HG03108 (cell line): Measurements from ENCODE around the gene GALNT1.

Source experiments
- ATAC-seq: cut with Tn5 transposase; IDR thresholded peaks from one replicate; pipeline ENCODE4 v1.9.1; 2021; ENCODE audit warnings: moderate library complexity; ENCODE audit not compliant: unreplicated experiment

Gene GALNT1

DNA sequence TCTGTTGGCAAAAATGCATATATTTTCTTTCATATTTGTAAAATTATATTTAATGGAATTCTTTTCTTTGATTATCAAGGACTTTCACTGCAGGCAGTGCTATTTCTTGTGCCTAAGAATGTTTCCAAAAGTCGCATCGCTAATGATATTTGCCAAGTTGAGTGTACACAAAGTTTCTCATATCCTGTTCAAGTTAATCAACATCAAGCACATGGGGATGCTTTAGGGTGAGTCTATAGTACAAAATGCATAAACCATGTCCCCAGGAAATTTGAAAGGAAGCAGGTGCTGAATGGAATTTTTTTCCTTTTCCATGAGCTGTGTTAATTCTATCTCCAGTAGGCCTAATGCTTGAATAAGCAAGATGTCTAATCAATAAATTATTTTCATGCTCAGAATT, 129.7 kb downstream of the GALNT1 start:
- ATAC-seq = no peak

DNA sequence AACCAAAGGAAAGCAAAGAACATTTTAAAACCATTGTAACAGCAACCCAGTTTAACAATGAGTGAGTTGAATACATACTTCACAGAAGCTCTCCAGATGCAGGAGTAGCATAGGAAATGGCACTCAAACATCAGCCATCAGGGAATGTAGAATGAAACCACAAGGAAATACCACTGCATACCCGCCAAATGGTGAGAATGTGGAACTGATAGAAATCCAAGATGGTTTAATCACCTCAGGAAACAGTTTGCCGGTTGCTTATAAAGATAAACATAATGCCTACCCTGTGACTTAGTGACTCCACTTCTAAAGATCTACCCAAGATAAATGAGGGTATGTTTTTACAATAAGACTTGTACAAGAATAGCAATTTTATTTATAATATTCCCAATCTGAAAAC, 132.0 kb downstream of the GALNT1 start:
- ATAC-seq = no peak

DNA sequence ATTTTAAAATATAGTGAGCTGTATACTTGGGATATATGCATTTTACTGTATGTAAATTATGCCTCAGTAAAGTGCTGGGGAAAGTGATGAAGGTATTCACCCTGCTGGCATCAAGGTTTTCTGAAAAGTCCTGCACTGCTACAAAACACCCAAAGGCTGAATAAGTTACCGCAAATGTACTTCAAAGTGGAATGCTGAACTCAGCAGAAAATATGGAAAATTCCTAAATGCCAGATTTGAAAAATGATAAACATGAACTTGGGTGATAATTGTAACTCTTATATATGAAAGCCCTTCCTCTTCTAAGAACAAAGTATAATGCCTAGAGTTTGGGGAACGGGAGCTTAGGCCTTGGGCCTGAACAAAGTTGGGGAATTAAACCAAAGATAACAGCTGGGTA, 133.0 kb downstream of the GALNT1 start:
- no peak for ATAC-seq

DNA sequence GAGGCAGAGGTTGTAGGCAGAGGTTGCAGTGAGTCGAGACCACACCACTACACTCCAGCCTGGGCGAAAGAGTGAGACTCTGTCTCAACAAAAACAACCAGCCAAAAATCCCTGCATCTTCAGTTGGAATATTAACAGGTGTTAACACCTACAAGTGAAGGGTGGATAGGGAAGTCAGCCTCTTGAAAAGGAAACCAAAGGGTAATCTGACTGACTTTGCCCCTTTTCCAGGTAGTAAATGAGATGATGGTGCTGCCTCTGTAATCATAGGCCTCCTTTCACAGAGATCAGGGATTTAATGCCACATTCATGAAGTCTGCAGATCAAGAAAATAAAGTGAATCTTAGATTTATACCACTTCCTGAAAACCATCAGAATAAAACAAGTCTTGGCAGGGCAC, 133.6 kb downstream of the GALNT1 start:
- ATAC-seq = no peak

DNA sequence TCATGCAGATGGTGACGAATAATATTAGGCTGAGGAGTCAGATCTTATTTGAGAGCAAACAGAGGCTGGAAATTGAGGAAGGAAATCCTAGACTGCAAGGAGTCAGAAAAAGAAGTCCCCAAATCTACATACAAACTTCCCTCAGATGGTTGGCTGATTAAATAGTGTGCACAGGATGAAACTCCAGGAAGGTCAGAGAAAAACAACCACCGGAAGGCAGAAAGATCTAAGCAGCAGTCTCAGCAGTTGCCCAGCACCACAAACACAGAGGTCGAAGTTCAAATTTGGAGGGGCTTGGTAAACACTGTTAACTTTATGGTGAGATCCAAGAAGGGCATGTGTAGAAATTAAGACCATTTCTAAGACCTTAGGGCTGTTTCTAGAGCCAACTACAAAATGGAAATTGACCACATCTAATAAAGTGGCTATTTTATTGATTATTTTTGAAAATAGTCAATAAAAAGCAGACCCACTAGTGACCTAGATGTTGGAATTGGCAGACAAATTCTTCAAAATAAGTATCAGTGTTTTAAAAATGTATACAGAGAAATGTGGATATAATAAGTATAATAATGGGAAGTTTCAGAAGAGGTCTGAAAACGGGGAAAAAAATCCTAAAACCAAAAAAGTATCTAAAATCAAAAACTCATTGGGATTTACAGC, 134.8 kb downstream of the GALNT1 start:
- ATAC-seq = no peak

DNA sequence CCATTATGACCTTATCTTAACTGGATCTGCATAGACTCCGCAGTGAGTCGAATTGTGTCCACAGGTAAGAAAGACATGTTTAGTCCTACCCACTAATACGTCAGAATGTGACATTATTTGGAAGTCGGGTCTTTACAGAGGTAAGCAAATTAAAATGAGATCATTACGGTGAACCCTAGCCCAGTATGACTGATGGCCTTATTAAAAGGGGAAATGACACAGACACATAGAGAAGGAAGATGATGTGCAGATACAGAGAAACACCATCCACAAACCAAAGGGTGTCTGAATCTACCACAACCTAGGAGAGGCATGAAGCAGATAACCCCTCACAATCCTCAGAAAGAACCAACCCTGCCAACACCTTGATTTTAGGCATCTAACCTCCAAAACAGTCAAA, 135.6 kb downstream of the GALNT1 start:
- ATAC-seq = no peak

DNA sequence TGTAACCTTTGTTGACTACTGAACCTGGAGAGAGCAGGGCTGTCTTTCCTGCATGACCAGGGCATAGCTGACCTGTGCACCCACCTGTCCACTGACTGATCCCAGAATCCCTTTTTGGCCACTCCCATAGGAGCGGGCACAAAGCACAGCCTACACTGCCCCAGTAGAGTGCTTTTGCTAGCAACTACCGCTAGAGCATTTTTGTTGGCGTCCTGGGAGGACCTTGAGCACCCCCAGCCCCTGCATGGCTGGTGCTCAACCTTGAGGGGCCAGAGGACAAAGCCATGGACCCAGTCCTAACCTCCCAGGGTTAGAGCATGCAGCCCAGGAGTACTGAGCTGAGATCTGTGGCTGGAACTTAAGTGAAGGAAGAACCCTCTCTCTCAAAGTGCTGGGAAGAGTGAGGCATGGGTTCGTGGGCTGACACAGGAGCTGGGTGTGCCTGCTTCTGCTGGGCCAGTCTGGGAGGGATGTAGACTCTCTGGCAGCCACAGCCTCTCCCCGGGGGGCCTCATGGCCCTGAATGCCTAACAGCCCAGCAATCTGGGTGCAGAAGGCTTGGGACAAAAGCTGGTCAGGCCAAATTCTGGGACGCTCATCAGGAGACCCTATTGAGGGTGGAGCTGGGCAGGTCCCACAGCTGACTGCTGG, 140.0 kb downstream of the GALNT1 start:
- no peak for ATAC-seq

DNA sequence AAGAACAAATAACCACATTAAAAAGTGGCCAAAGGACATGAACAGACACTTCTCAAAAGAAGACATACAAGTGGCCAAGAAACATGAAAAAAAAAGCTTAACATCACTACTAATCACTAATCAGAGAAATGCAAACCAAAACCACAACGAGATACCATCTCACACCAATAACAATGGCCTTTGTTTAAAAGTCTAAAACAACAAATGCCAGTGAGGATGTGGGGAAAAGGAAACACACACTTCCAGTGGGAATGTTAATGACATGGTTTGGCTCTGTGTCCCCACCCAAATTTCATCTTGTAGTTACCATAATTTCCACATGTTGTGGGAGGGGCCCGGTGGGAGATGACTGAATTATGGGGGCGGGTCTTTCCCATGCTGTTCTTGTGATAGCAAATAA, 147.1 kb downstream of the GALNT1 start:
- ATAC-seq = no peak

DNA sequence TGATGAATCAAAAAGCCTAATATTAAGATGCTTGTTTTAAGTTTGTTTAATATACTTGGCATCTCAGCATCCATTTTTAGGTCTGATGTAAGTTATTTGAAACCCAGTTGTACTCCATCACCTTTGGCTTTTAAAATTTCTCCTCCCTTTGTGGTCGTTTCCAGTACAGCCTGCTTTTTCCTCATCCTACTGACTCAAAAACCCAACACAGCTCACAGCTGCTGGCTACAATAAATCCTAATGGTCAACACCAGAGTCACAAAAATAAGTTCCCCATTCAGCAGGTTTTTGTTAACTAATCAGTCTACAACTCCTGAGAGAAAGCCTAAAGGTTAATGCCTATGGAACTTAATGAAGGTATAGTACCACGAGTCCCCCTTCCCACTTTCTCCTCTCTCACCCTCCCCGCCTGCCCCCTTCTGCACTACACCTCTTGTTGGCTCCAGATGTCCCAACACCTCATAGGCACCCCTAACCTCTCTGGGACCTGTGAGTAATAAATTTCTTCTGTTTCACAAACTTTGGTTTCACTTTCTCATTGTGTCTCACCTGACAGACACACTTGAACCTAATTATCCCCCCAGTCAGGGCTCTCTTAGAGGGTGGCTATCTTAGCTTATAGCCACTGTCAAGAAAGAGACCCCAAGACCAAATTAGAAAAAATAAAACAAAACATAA, 148.6 kb downstream of the GALNT1 start:
- no peak for ATAC-seq

DNA sequence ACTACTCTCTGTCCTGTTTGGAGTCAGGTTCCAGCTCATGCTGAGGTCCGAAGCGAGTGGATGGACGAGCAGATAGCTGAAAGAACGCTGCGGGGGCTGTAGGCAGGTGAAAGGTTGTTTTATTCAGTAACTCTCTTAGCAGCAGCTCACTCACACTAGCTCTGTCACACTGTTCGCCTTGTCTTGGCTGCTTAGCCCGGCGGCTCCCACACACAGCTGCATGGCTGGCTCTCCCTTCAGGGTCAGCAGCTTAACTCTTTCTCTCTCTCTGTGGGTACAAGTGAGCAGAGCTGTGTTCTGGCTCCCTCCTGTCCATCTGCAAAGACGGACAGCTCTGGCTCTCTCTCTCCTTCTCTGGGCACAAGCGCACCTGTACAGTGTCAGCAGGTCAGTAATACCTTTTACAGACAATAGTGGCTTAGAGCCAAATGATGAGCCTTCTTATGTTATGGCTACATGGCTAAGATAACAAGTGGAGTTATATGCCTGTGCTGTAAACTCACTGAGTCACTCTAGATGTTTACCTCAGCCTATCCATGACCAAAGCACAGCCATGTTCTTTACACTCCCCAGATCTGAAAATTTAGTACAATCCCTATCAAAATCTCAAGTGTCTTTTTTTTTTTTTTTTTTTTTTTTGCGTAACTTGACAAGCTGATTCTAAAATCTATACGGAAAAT, 149.3 kb downstream of the GALNT1 start:
- ATAC-seq = no peak

DNA sequence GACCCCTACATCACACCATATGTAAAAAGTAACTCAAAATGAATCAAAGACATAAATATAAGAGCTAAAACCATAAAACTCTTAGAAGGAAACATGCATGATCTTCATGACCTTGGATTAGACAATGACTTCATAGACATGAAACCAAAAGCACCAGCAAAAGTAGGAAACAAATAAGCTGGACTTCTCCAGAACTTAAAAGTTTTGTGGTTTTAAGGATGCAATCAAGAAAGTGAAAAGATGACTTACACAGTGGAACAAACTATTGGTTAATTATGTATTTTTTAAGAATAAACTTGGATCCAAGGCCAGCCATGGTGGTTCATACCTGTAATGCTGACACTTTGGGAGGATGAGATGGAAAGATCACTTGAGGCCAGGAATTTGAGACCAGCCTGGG, 150.2 kb downstream of the GALNT1 start:
- no peak for ATAC-seq

DNA sequence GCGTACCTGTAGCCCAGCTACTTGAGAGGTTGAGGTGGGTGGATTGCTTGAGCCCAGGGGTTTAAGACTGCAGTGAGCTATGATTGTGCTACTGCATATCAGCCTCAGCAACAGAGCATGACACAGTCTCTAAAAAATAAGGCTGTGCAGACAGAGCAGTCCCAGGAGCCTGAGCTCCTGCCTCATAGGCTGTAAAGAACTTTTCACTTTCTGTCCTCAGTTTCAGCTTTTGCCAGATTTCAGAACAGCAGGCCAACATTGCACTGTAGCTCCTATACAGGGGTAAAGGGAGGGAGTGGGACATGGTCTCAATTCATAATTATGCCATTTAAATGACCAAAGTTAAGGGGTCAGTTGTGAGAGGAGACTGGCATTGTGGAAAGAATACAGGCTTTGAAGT, 150.6 kb downstream of the GALNT1 start:
- ATAC-seq = no peak

DNA sequence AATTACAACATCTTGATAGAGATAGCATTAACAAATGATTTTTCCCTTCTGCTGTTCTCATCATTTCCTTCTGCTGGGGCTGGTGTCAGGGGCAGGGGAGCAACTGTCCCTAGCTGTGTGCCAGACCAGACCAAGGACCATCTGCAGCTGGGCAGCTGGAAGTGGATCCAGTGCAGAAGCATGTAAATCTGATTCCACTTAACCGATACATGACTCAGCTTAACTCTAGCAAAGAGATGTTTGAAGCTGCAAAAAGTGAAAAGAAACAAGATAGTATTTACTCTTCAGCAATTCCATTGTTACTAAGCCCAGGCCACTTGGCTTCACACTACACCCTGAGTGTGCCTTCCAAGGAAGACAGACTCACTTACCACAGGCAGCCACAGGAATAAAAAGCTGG, 151.1 kb downstream of the GALNT1 start:
- no peak for ATAC-seq

DNA sequence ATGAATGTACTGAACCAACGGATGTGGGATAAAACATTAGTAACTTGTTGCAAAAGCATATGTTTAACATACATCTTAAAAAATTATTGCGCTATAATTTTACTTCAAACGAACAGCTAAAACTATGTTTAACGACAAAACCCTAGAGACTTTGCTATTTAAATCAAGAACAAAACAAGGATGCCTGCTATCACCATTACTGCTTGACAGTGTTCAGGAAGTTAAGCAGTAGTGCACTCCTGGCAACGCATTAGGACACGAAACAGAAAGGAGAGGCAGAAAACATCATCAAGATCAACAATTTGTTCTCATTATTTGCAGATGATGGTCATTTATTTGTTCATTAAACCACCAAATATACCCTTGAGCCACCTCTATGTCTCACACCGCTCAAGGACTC, 151.9 kb downstream of the GALNT1 start:
- no peak for ATAC-seq

DNA sequence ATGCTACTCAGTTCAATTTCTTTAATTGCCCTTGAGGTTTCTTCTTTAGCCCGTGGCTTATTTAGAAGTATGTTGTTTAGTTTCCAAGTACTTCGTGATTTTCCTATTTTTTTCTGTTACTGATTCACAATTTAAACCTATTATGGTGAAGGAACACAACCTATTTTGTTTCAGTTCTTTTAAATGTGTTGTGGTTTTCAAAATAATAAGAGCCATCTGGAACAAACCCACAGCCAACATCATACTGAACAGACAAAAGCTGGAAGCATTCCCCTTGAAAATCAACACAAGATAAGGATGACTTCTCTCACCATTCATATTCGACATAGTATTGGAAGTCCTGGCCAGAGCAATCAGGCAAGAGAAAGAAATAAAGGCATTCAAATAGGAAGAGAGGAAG, 155.2 kb downstream of the GALNT1 start:
- ATAC-seq = no peak

DNA sequence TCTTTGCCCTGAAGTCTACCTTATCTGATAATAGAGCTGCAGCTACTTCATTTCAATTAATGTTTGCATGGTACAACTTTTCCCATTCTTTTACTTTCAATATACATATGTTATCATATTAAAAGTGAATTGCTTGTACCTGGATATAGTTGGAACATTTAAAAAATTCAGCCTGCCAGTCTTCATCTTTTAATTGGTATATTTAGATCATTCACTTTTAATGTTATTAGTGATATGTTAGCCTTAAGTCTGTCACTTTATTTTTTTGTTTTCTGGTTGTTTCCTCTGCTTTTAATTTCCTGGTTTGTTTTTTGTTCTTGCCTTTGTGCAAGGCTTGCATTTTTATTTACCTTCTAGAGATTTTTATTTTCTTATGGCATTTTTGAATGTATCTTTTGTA, 158.2 kb downstream of the GALNT1 start:
- no peak for ATAC-seq

DNA sequence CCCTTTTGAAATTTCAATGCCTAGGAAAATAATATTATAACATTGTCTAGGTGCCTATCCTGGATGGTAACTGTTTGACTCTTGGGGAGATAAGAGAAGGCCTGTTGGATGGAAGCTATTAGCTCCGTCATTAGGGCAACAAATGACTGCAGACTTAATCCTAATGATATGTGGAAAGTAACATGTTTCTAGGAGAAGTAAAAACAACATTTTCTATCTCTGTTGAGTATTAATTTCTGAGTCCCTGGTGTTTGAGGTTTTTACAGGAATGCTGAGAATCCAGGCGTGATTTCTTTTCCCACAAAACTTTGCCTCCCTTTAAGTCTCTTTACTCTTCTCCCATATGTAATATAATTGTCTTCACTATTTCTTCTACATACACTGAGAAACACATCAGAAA, 159.1 kb downstream of the GALNT1 start:
- ATAC-seq = no peak

DNA sequence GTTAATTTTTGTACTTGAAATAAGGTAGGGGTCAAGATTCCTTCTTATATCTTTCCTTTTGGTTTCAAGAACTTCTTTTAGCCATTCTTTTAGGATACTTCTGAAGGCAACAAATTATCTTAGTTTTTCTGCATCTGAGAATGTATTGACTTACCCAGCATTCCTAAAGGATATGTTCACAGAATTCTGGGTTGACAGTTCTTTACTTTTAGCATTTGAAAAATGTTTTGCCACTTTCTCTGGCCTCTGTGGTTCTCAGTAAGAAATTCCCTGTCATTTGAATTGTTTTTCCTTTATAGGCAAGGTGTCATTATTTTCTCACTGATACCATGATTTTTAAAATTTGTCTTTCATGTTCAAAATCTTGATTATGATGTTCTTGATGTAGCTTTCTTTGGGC, 162.4 kb downstream of the GALNT1 start:
- ATAC-seq = no peak

DNA sequence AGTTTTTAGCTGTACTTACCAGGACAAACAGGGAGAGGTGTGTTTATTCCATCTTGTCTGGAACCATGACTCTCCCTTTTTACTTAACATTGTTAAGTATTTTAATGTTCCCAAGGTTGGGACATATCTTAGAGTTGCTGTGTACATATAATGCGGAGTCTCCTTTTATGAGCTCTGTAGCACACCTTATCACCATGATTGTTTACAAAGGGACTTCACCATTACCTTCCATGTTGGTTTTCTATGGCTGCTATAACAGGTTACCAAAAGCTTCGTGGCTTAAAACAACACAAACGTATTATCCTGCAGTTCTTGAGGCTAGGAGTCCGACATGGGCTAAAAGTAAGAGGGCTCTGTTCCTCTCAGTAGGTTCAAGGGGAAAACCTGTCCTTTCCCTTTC, 164.3 kb downstream of the GALNT1 start:
- ATAC-seq = no peak

DNA sequence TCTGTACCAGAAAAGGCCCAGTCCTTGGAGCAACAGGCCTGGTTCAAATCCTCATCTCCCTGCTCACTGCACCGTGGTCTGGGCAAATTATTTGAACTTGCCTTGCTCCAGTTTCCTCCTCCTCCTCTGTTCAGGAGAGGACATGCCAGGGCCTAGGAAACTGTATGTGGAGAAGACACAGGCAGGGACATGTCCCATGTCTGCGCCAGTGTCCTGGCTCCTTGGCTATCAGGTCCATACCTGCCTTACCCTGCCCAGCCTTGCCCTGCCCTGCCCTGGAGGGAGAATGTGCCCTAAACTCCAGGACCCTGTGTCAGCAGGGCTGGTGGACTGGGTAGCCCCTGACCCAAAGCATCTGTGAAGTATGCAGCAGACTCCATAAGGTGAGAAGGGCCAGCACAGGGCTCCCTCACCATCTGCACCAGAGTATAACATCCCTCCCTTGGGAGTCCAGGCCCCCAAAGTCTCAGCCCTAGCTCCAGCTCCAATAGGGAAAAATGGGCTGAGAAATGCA, 165.3 kb downstream of the GALNT1 start:
- no peak for ATAC-seq

DNA sequence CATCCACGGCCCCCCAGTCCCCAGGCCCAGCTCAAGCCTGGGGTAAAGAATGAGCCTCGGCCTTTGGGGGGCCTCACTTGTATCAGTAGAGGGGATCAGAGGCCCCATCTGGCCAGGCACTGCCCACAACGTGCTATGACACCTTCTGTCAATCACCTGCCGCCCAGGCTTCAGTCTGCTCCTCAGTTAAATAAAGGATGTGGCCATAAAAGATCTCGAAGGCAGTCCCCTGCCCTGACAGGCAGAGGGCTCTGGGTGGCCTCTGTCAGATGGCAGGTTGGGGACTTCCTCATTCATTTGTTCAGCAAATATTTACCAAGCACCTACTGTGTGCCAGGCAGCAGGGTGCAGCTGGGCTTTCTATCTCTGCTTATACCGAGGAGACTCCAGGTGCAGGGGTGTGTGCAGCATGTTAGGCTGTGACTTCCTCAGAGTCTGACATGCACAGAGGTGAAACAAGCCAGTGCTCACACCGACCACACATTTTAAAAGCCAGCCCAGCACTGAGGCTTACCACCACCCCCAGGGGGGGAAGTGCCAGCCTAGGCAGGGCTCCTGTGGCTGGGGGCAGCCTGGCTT, 166.4 kb downstream of the GALNT1 start:
- no peak for ATAC-seq
